Measurements from ENCODE around the gene HOTAIR.

DNA sequence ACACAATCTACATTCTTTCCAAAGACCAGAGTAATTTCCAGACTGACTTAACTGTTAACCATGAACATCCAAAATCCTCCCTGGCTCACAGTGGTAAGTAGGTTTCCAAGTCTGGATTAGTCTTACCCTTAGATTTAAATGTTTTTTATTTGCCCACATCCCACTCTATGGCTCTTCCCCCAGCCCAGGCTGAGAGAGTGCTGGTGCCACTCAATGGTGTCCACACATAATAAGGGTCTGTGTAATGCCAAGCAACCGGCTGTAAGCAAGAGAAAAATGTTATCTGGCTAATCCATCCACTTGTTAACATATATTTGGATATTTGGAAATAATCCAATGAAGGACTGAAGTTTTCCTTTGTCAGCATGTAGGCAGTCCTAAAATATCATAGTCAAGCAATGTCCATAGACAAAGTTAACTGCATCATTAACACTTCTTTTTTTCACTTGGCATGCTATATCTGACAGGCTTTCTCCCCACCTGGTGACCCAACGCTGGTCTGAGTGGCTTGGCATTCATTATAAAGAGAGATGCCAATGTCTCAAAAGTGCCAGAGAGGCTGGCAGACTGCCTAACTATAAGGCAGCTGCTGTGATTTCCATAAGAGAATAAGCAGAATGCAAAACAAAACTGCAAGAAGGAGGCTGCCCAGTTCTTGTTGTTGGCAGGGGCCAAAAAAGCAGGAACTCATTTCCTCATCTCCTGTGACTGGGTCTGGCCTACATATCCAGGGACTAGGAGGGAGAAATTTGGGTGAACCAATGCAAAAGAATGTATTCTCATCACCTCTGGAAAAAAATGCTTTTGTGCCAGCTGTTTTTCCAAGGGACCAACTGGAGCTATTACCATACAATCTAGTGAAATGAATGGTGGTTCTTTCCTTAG is 50.0 kb downstream of the HOTAIR start:
- no peak for TF ChIP-seq POLR2A (IDR thresholded peaks at IDR 0.05)
- TF ChIP-seq, protein P1, sequence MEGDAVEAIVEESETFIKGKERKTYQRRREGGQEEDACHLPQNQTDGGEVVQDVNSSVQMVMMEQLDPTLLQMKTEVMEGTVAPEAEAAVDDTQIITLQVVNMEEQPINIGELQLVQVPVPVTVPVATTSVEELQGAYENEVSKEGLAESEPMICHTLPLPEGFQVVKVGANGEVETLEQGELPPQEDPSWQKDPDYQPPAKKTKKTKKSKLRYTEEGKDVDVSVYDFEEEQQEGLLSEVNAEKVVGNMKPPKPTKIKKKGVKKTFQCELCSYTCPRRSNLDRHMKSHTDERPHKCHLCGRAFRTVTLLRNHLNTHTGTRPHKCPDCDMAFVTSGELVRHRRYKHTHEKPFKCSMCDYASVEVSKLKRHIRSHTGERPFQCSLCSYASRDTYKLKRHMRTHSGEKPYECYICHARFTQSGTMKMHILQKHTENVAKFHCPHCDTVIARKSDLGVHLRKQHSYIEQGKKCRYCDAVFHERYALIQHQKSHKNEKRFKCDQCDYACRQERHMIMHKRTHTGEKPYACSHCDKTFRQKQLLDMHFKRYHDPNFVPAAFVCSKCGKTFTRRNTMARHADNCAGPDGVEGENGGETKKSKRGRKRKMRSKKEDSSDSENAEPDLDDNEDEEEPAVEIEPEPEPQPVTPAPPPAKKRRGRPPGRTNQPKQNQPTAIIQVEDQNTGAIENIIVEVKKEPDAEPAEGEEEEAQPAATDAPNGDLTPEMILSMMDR (IDR thresholded peaks at IDR 0.05), result no peak
